Kidney (tissue), 14 donors: ENCODE measurements around the gene MUSK. TPM values are rescaled to one million over a fixed set of nuclear protein-coding genes. Genes with fewer than 3 reads are reported as not detected.

Source experiments
- DNase-seq, 5 donors: peaks; one replicate each; pipeline ENCODE4 v3.0.0-alpha.2; 2013 to 2020
- FAIRE-seq: peaks from 2 replicates; lab custom pipeline; 2012; peaks lifted over from hg19 to GRCh38; lab: Jason Lieb, UNC
- H3K27ac ChIP-seq, 2 donors: one replicate each; pipeline ENCODE4 v1.7.0; 2013; ENCODE audit warnings: low read depth in 2 of 2, low read length in 2 of 2, inconsistent platforms in 1 of 2
- H3K27me3 ChIP-seq: one replicate; pipeline ENCODE4 v1.7.1; 2013; ENCODE audit warnings: low read length, inconsistent platforms; ENCODE audit not compliant: control insufficient read depth, insufficient read depth
- H3K36me3 ChIP-seq, 3 donors: one replicate each; pipeline versions ENCODE4 v1.7.0 to v1.7.1; 2013; ENCODE audit warnings: low read length in 3 of 3, control low read depth in 1 of 3, inconsistent platforms in 1 of 3; ENCODE audit not compliant: insufficient read depth in 3 of 3, control insufficient read depth in 2 of 3
- H3K4me1 ChIP-seq, 3 donors: one replicate each; pipeline versions ENCODE4 v1.7.0 to v1.7.1; 2013; ENCODE audit warnings: low read length in 3 of 3, inconsistent platforms in 1 of 3, low read depth in 1 of 3; ENCODE audit not compliant: control insufficient read depth in 2 of 3, insufficient read depth in 2 of 3
- H3K4me3 ChIP-seq, 3 donors: one replicate each; pipeline versions ENCODE4 v1.7.0 to v1.8.1; 2013; ENCODE audit warnings: low read length in 3 of 3, control low read depth in 1 of 3, inconsistent platforms in 1 of 3
- H3K9ac ChIP-seq, 3 donors: one replicate each; pipeline versions ENCODE4 v1.7.0 to v1.7.1; 2013; ENCODE audit warnings: low read length in 3 of 3, control low read depth in 1 of 3, inconsistent platforms in 1 of 3
- H3K9me3 ChIP-seq, 3 donors: one replicate each; pipeline versions ENCODE4 v1.7.0 to v1.7.1; 2013; ENCODE audit warnings: low read length in 3 of 3, control low read depth in 1 of 3, inconsistent platforms in 1 of 3; ENCODE audit not compliant: control insufficient read depth in 2 of 3, insufficient read depth in 1 of 3
- CTCF ChIP-seq: IDR thresholded peaks from 3 replicates; pipeline ENCODE4 v1.5.1; 2012; ENCODE audit warnings: mild to moderate bottlenecking, moderate library complexity, borderline replicate concordance; ENCODE audit not compliant: insufficient read depth; ENCODE audit errors: extremely low read depth
- intact Hi-C: fragments of 100-400 bp; cut with DNase I; formaldehyde crosslinking; loops from one replicate; pipeline ENCODE4 v1.11.1; 2022
- polyA plus RNA-seq: library from polyadenylated mRNA; stranded (reverse); fragments of 350-450 nt; fragmentation: Illumina TruSeq; extraction: RNeasy Lipid Tissue Mini Kit (QIAGEN cat#74804); gene quantifications from one replicate; pipeline ENCODE4 v1.2.3, GENCODE V29; 2014; ENCODE audit warnings: low read depth, low replicate concordance; ENCODE audit not compliant: insufficient read depth
- total RNA-seq: library from RNA; stranded (reverse); fragmentation: NEBNext Ultra II Directional; extraction: Animal tissue kit (Norgen Biotek cat#: 25700); gene quantifications from one replicate; pipeline ENCODE4 v1.2.1, GENCODE V29; 2021
- donor health status: control.
- donor health status: control.
- donor health status: control.
- donor health status: control.
- donor health status: control.
- donor health status: DM: yes; HTN: yes; CAD: no.
- donor health status: Normal renal cell carcinoma (clear cell type).

Gene MUSK
- total and polyA plus RNA-seq, 2 donors from 2014 or later: 0.31 TPM; not detected in 1

DNA sequence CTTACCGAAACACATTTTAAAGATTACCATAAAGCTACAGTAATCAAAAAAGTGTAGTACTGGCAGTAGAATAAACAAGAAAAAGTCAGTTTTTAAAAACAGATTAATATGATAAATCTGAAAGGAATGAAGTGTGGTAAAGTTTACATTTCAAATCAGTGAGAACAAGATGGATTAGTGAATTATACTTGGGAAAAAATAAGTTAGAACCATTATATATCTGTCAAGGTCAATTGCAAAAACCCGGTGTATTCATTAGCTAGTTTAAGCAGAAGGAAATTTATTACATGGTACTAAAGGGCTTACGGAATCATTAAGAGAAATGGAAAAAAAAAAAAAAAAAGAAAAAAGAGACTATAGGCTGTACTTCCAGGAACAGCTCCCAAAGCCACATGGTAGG, 164.3 kb downstream of the MUSK start:
- no peak overlapping the region for H3K27ac ChIP-seq
- FAIRE-seq (no peak), DNase-seq (no peak)
- no peaks in the 10 kb centered on the region for H3K9me3 ChIP-seq
- no peaks in the 10 kb centered on the region for H3K4me1 ChIP-seq
- H3K36me3 ChIP-seq: no peaks in the 10 kb centered on the region
- H3K4me3 ChIP-seq: no peak overlapping the region
- H3K9ac ChIP-seq: no peak overlapping the region
- TF ChIP-seq CTCF: no peak
- no peaks in the 10 kb centered on the region for H3K27me3 ChIP-seq
- intact Hi-C loops: no loop called here

- no peaks in the 10 kb centered on the region for H3K36me3 ChIP-seq
- DNase-seq (peak in 2 of 5 donors; percentile 57 to 68), FAIRE-seq (no peak)
- intact Hi-C loops: no loop called here
- H3K4me3 ChIP-seq: no peak overlapping the region
- no peaks in the 10 kb centered on the region for H3K9me3 ChIP-seq
- no peaks in the 10 kb centered on the region for H3K4me1 ChIP-seq
- H3K27ac ChIP-seq: no peak overlapping the region
- no peak overlapping the region for H3K9ac ChIP-seq
- H3K27me3 ChIP-seq: no peaks in the 10 kb centered on the region
- no peak for TF ChIP-seq CTCF
These were observed 166.8 kb downstream of the MUSK start for GRCh38 chr9:110835404-110835803.

DNA sequence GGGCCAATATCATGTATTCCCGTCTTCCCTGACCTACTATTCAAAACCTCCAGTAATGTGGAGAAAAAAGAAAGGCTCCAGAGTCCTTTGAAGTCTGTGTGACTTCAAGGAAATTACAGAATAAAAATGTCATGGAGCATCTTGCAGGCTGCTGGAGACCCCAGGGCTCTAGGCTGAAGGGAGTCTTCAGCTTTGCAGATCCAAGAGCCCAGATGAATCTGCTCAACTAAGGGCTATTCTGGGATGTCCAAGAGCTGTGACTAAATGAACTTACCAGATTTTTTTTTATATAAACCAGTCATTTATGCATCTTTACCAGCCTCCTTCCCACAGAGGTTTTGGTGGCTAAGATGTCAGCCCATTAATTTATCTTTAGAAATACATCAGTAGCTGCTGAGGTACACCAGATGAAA, 167.3 kb downstream of the MUSK start:
- H3K4me3 ChIP-seq: no peak overlapping the region
- H3K9me3 ChIP-seq: no peaks in the 10 kb centered on the region
- no peaks in the 10 kb centered on the region for H3K4me1 ChIP-seq
- no peak overlapping the region for H3K27ac ChIP-seq
- no peaks in the 10 kb centered on the region for H3K36me3 ChIP-seq
- no peak overlapping the region for H3K9ac ChIP-seq
- FAIRE-seq: no peak
- H3K27me3 ChIP-seq: no peaks in the 10 kb centered on the region
- intact Hi-C loops: no loop called here
- no peak for TF ChIP-seq CTCF
- peak in 1 of 5 donors; percentile 67 for DNase-seq

- H3K4me3 ChIP-seq: no peak overlapping the region
- intact Hi-C loops: no loop called here
- H3K4me1 ChIP-seq: no peaks in the 10 kb centered on the region
- FAIRE-seq: no peak
- no peak overlapping the region for H3K27ac ChIP-seq
- no peaks in the 10 kb centered on the region for H3K36me3 ChIP-seq
- no peaks in the 10 kb centered on the region for H3K9me3 ChIP-seq
- no peak for DNase-seq
- no peaks in the 10 kb centered on the region for H3K27me3 ChIP-seq
- H3K9ac ChIP-seq: no peak overlapping the region
- no peak for TF ChIP-seq CTCF
These were observed 168.9 kb downstream of the MUSK start for GRCh38 chr9:110837401-110838005.
